GM12878 (cell line): Measurements from ENCODE around the gene VCL. TPM values are rescaled to one million over a fixed set of nuclear protein-coding genes. Genes with fewer than 3 reads are reported as not detected.

Experiments used
- BCLAF1 ChIP-seq: fragments of 450-650 bp; IDR thresholded peaks from 2 replicates; pipeline ENCODE4 v1.6.1; 2017; ENCODE audit warnings: antibody characterized with exemption, mild to moderate bottlenecking, moderate library complexity
- TCF12 ChIP-seq: IDR thresholded peaks from 2 replicates; pipeline ENCODE4 v1.6.1; 2011; ENCODE audit warnings: low read depth, mild to moderate bottlenecking, low read length
- polyA plus RNA-seq, 11 experiments: library from polyadenylated mRNA; depleted of rRNA in 4 of 11; unstranded in 6 of 11; stranded (reverse) in 5 of 11; fragments of >200 nt; fragmentation: Nextera tagmentation in 4 of 11; fragmentation: Illumina TruSeq in 1 of 11; extraction: Ambion mirVana in 4 of 11; extraction: Trizol in 1 of 11; gene quantifications; 1 replicate in 1 of 11; 2 replicates in 10 of 11; pipeline versions ENCODE4 v1.2.1 to v1.2.3, GENCODE V29; 2011 to 2016; ENCODE audit warnings: inconsistent platforms in 2 of 11, missing spikeins in 2 of 11, low read depth in 1 of 11
- total RNA-seq, 4 experiments: library from RNA; depleted of rRNA in 3 of 4; stranded (reverse); fragments of >200 nt in 3 of 4; fragmentation: Illumina TruSeq in 1 of 4; extraction: Trizol in 1 of 4; gene quantifications; 2 replicates each; pipeline versions ENCODE4 v1.2.1 to v1.2.3, GENCODE V29; 2013 to 2021
- TF ChIP-seq, protein P1 (sequence below): IDR thresholded peaks from 2 replicates; pipeline ENCODE4 v1.6.1; 2012; ENCODE audit warnings: improper control_type of control experiment, low read depth, low read length; ENCODE audit not compliant: insufficient replicate concordance

VCL gene
- total and polyA plus RNA-seq, 10 of the 15 experiments (the other 5 are each of a cell fraction or from before 2014, with no cell fraction given): 6.7 to 54.6 (median 24.3) TPM

DNA sequence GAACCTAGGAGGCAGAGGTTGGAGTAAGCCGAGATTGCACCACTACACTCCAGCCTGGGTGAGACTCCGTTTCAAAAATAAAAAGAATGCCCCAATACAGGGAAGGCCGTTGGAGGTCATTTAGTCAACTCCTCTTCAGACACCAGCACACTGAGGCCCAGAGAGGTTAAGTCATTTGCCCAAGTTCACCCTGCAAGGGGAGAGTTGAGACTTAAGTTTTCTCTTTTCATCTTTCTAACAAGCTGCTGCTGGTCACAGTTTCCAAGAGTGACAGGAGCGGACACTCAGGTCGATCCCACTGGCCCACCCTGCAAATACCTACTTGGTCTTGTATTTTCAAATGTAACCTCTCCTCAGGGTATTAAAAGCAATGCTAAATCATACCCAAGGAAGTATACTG, 30.4 kb upstream of the VCL start (continued):
- TF ChIP-seq BCLAF1 (no peak), TCF12 (no peak)
- TF ChIP-seq, protein P1, sequence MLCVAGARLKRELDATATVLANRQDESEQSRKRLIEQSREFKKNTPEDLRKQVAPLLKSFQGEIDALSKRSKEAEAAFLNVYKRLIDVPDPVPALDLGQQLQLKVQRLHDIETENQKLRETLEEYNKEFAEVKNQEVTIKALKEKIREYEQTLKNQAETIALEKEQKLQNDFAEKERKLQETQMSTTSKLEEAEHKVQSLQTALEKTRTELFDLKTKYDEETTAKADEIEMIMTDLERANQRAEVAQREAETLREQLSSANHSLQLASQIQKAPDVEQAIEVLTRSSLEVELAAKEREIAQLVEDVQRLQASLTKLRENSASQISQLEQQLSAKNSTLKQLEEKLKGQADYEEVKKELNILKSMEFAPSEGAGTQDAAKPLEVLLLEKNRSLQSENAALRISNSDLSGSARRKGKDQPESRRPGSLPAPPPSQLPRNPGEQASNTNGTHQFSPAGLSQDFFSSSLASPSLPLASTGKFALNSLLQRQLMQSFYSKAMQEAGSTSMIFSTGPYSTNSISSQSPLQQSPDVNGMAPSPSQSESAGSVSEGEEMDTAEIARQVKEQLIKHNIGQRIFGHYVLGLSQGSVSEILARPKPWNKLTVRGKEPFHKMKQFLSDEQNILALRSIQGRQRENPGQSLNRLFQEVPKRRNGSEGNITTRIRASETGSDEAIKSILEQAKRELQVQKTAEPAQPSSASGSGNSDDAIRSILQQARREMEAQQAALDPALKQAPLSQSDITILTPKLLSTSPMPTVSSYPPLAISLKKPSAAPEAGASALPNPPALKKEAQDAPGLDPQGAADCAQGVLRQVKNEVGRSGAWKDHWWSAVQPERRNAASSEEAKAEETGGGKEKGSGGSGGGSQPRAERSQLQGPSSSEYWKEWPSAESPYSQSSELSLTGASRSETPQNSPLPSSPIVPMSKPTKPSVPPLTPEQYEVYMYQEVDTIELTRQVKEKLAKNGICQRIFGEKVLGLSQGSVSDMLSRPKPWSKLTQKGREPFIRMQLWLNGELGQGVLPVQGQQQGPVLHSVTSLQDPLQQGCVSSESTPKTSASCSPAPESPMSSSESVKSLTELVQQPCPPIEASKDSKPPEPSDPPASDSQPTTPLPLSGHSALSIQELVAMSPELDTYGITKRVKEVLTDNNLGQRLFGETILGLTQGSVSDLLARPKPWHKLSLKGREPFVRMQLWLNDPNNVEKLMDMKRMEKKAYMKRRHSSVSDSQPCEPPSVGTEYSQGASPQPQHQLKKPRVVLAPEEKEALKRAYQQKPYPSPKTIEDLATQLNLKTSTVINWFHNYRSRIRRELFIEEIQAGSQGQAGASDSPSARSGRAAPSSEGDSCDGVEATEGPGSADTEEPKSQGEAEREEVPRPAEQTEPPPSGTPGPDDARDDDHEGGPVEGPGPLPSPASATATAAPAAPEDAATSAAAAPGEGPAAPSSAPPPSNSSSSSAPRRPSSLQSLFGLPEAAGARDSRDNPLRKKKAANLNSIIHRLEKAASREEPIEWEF: no peak
